HG03342 (cell line): Measurements from ENCODE around the gene GEMIN7.
A peak's percentile ranks its signal among the peaks of the same experiment; 100 is the strongest.

Source experiments
- ATAC-seq: cut with Tn5 transposase; IDR thresholded peaks from one replicate; pipeline ENCODE4 v1.9.1; 2021; ENCODE audit warnings: mild to moderate bottlenecking, moderate library complexity; ENCODE audit not compliant: unreplicated experiment

GEMIN7 gene

DNA sequence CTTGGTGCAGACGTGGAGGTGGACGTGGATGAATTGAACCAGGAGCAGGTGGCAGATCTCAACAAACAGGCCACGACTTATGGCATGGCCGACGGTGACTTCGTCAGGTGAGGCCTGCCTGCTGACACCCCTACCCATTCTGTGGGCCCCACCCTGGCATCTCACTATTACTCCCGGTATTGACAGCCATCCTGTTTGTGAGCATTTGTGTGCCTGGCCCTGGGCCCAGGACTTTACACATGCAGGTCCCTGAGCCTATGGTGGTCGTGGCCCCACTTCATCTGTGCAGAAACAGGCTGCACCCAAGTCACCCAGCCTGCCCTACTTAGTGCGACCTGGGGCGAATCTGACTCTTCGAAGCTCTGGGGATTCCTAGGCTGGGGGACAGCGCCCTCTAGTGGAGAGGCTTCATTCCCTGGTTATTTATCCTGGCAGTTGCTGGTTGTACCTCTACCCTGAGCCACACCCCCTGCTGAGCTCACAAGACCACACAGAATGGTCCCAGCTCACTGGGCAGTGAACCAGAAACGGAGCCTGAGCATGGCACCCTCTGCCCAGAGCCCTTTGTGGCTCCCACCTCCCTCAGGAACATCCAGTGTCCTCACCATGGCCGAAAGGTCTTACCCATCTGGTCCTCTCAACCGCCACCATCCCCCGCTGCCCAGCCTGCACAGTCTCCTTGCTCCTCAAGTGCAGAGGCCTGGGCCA lies 19.6 kb upstream of the GEMIN7 start:
- ATAC-seq, result no peak

DNA sequence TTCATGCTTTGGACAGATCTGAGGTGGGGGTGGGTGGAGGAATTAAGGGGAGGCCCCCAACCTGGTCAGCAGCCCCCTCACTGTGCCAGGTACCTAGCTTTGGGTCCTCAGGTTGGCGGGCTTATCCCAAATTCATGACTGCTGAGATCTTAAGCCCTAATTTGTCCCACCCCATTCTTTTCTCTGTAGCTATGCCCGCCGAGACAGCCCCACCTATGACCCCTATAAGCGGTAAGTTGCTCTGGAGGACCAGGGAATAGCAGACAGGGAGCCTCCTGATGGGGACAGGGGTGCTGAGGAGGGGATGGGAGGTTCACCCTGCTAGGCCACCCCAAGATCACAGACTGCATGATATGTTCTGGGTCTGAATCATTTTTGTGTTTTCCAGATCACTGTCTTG lies 17.1 kb upstream of the GEMIN7 start:
- no peak for ATAC-seq

DNA sequence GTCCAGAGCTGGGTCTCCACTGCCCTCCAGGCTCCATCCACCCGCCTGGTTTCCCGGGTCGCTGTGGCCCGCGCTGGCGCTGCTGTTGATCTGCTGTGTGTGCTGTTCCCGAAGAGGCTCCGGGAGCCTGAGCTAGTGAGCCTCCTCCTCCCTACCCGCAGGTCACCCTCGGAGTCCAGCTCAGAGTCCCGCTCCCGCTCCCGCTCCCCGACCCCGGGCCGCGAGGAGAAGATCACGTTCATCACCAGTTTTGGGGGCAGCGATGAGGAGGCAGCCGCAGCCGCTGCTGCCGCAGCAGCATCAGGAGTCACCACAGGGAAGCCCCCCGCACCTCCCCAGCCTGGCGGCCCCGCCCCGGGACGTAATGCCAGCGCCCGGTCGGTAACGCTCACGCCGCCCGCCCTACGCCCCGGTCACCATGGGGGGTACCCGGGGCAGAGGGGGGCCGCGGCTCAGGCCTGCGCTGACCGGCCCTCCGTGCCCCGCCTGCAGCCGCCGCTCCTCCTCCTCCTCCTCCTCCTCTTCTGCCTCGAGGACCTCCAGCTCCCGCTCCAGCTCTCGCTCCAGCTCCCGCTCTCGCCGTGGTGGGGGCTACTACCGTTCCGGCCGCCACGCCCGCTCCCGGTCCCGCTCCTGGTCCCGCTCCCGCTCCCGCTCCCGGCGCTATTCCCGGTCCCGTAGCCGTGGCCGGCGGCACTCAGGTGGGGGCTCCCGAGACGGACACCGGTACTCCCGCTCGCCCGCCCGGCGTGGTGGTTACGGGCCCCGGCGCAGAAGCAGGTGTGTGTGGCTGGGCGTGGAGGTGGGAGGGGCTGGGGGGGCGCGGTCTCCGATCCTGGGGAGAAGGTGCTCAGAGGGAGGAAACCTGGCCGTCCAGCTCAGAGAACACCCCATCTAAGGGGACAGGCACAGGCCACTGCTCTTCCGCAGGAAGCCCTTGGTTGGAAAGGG lies 14.9 kb upstream of the GEMIN7 start:
- ATAC-seq, result no peak

DNA sequence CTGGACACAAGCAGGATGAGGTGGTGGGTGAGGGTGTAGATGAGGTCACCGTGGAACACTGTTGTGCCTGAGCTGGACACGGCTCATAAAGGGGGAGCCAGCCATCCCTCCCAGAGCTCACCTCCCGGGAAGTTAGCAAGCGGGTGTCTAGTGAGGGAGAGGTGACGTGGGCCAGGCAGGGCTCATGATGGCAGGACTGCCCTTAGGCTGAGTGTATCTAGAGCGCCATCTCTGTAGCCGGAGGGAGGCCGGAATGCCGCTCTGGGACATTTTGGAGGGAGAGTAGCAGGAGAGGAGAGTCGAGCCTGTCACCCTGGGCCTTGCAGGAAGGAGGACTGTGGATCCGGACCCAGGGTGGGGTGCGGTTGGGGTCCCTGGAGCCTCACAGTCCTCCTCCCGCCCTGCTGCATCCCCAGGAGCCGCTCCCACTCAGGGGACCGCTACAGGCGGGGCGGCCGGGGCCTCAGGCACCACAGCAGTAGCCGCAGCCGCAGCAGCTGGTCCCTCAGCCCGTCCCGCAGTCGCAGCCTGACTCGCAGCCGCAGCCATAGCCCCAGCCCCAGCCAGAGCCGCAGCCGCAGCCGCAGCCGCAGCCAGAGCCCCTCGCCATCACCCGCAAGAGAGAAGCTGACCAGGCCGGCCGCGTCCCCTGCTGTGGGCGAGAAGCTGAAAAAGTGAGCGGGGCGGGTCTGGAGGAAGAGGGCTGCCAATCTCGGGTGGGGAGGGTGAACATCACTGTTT lies 12.0 kb upstream of the GEMIN7 start:
- no peak for ATAC-seq

DNA sequence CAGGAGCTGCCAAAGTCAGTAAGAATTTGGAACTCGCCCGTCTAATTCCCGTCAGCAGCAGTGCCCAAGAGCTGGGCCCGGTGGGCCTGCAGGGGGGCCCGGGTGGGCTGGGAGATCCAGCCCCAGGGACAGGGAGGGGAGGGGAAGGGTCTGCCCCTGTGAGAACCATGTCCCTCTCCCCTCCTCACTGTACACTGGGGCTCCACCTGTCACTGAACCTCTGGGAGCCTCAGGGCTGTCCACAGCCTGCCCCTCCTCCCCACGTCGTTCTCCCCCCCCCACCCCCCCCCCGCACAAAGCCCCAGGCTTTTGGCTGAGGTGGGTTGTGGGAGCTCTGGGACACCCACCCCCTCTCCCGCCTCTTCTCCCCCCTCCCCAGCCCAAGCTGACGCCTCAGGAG lies 11.0 kb upstream of the GEMIN7 start:
- no peak for ATAC-seq

DNA sequence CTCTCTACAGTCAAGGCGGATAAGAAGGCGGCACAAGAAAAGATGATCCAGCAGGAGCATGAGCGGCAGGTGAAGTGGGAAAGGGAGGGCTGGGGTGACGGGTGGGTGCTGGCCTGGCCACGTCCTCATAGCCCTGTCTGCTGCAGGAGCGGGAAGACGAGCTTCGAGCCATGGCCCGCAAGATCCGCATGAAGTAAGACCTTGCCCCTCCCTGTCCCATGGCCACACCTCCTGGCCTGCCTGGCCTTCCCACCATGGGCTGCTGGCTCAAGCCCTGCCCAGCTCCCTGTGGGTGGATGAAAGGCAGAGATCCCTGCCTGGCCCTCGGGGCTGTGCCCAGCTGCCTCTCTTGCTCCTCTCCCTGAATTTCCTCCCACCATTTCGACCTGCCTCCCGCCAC lies 10.0 kb upstream of the GEMIN7 start:
- ATAC-seq, result no peak

DNA sequence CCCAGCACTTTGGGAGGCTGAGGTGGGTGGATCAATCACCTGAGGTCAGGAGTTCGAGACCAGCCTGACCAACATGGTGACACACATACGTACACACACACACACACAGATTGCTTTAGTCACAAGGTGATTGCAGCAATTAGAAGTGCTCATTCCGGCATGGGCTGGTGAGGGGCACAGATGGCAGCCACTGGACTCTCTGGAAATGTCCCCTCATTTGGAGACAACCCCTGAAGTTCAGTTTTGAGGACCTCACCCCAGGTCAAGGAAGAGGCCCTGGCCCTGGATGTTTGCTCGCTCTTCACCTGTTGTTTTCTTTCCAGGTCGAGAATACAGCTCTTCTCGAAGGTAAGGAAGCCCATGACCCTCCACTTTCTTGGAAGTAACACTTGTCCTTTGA lies 8.8 kb upstream of the GEMIN7 start:
- ATAC-seq, result no peak

DNA sequence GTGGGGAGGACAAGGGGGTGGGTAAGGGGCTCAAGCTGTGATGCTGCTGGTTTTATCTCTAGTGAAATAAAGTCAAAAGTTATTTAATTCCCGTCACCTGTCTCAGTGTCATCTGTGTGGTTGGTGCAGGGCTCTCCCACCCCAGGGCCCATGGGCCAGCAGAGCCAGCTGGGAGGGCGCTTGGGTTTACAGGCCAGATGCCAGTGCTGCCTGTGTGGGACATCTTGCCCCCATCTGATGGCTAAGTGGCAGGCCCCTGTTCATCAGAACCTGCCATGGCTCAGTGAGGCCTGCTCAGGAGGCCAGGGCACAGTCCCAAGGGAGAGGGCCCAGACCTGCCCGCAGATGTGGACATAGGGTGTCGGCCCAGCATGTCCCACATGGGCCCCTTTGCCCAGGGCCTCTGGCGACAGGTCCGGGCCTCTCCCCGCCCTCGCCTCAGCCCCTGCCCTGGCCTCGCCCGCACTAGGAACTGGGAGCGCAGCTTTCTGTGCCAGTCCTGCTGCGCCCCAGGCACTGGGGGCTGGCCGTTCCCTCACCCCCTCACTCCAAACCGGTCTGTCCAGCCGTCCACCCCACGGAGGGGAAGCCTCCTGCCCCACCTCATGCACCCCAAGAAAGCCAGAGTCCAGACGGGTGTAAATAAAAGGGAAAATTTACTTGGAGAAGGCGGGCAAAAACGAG lies 8.1 kb upstream of the GEMIN7 start:
- ATAC-seq, result no peak

DNA sequence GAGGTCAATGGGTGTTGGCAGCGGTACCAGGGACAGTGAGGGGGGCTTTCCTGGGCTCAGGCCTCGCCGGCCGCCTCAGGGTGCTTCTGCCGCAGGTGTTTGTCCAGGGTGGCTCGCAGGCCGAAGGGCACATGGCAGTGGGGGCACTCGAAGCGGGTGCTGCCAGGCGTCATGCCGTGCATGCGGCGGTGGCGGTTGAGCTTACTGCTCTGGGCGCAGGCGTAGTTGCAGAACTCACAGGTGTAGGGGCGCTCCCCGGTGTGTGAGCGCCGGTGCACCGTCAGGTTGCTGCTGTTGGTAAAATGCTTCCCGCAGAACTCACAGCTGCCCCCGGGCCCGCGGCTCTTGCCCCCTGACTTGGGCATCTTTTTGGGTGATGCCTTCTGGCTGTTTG lies 7.5 kb upstream of the GEMIN7 start:
- ATAC-seq, result no peak

DNA sequence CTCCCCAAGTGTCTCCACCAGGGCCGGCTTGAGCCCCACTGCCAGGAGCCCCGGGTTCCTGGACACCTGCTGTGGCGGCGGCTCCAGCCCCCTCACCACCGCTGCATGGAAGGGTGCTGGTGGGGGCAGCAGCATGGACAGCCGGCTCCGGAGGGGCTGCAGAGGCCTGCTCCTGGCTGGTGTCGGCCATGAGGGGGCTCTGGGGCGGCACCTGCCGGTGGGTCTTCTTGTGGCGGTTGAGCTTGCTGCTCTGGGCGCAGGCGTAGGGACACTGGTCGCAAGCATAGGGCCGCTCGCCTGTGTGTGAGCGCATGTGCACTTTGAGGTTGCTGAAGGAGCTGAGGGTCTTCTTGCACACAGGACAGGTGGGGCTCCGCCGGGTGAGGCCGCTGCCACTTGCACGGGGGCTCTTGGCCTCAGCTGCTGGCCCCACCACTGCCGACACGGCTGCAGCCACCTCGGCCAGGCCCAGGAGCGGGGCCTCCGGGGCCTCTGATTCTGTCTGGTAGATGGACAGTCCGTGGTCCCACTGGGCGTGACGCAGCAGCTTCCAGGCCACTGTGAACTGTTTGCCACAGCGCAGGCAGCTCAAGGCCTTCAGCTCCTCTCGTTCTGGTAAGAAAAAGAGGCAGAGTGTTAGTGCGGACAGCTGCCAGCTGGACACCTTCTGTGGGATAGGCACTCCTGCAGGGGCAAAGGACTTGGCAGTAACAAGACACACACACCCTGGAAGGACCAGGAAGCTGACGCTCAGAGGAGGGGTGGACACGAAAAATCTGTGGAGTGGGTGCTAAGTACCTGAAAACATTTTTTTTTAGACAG lies 6.9 kb upstream of the GEMIN7 start:
- no peak for ATAC-seq

DNA sequence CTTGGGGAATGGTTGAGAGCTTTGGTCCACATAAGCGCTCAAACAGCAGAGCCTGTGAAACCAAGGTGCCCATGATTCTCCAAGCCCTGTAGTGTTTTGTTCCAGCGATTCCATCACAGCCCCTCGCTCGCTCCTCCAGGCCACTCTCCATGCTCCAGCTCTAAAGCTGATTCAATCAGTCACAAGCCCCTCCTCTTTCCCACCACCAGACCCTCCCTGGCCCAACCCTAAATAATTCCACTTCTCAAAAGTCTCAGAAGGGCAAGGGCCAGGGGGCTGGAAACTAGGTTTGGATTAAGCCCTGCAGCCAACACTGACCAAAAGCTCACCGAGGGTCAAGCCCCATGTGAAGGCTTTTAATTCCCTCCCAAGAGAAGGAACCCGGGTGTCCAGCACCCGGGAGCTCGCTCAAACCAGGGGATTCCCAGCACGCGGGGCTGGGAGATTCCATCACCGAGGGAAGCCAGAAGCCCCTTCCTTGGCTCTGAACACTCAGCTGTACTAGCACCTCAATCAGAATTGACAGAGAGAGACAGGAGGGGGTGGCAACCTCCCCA lies 4.2 kb upstream of the GEMIN7 start:
- ATAC-seq, result no peak

DNA sequence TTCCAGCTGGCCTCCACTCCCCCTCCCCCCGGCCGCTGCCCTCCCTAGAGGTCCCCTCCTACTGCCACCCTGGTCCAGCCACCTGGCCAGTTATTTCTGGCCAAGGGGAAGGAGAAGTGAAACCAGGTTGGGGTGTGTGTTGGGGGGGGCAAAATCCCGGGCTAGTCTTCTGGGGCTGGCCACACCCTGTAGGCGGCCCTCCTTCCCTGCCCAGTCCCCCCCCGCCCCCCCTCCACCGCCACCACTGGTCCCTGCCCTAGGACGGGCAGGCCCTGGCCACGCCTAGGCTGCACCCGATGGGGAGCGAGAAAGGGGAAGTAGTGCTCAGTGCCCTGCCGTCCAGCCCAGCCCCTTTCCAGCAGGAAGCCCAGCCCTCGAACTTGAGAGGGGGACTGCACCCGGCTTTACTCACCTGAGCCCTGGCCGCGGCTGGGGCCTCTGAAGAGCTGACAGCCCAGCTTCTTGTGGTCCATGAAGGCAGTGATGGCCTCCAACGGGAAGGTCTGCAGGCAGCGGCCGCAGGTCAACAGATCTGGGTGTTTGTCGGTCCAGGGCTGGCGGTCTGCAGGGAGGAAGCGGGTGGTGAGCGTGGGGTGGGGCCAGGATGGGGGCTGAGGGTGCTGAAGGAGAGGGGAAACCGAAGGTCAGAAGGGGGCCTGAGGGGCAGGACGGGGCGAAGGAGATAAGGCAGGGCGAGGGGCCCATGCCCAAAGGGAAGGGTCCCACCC lies 3.6 kb upstream of the GEMIN7 start:
- peak; percentile 47 for ATAC-seq

DNA sequence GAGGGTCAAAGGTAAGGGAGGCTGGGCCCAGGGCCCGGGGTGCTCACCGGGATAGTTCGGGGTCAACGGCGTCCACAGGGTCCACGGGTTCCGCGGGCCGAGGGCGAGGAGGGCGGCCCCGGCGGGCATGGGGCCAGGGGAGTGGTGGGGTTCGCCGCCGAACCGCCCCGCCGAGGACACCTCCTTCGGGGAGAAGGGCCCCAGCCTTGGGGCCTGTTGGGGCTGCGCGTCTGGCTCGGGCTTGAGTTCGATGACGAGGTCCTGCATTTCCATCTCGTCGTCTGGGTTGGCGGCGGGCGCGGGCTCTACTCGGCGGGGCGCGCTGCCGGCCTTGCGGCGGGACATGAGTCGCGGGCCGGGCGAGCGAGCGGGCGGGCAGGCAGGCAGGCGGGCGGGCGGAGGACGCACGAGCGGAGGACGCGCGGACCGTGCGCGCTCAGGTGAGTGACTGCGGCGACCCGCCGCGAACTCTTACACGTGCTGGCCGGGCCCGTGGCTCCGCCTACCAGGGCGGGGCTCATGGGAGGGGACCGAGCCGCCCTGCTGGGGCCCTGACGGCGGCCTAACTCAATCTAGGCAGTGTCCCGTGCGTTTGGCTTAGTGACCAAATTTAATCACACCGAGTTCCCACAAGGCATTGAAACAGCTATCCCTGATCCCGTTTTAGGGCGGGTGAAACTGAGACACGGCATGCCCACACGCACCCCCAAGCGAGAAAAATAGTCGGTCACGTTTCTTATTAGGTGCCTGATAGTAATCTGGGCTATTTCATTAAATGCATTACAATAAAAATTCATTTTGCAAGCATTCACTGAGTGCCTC lies 2.8 kb upstream of the GEMIN7 start, which contains the start of gene ZNF296:
Gene ZNF296 (minus strand): TSS at position 450 of the 822 bp plus-strand sequence. CDS start 105 bp downstream, at position 345.
- peak; percentile 45 for ATAC-seq

DNA sequence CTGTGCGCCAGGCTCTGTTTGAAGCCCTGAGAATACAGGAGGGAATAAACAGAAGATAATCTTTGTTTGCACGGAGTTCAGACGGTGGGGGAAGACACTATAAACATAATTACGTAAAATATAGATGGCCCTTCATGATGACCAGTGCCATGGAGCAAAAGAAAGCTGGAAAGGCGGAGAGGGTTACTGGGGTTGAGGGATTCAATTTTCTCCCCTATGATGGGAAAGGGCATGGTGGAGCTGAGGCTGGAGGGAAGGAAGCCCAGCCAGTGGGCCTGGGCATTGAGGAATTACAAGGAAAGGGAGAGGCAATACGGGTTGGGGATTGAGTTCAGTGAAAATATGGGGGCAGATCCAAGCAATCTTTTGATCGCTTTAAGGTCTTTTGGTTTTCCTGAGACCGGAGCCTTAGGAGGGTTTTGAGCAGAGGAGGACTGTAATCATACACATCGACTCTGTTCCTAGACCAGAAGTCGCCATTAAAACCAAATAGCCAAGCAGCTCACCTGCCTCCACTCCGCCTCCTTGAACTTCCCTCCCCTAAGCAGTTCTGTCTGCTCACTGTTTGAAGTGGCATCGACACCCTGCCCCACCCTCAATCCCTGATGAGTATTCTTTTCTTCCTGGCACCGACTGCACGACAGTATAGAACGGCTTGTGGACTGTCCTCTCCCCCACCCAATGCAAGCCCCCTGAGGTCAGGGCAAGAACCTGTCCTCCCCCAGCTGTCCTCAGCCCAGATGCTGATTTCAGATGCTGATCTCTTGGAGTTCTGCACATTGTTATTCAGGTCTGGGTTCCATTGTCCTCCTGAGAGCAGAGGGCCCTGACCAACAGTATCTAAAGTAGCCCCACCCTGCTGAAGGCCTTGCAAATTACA lies 2.0 kb upstream of the GEMIN7 start:
- ATAC-seq, result no peak

DNA sequence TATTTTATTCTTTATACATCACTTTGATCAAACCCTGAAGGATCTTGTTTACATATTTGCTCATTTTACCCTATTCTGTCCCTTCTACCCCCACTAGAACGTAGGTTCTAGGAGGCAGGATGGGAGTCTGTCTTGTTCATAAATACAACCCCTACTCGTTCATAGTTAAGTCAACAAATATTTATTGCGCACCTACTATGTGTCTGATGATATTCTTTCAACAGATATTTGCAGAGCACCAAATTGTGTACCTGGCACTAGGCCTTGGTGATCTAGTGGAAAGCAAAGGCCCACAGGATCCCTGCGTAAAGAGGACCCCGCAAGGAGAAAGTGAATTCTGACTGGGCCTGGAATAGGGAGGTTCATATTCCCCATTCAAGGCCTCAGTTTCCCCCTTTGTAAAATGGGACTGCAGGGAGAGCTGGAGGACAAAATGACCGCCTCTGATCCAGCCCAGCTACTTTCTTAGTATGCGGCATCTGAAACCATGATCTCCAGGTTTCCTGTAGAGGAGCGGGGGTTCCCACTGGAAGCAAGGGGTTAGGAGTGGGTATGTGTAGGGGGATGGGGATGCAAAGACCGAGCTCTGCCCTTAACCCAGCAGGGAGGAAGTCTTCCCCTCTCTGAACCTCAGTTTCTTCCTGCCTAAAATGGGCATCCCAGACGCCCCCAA lies 534 bp upstream of the GEMIN7 start:
- no peak for ATAC-seq

DNA sequence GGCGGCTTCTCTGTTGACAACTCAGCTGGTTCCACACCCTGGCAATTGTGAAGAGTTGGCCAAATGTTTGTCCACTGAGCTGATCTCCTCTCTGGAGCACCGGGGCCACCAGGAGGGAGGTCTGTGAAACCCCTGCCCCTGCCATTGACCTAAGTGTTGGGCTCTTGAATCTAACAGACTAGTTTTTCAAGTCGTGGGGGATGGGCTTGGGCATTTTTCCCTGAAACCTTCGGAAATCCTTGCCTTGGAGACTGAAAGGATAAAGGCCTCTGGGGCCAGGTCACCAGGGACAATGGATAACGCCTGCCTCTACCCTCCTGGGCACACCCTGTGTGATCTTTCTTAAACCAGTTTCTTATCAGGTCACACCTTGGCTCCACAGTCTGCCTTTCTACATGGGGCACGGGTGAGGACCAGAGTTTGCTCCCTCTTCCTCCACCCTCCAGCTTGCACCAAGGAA lies 881 bp downstream of the GEMIN7 start:
- no peak for ATAC-seq
